Measurements from ENCODE around the gene SELPLG.
"Not testable (repeated sequence)": the region's sequence is repeated elsewhere in the genome, so short reads cannot be mapped to it uniquely, and the experiment has no call there.

SELPLG gene

DNA sequence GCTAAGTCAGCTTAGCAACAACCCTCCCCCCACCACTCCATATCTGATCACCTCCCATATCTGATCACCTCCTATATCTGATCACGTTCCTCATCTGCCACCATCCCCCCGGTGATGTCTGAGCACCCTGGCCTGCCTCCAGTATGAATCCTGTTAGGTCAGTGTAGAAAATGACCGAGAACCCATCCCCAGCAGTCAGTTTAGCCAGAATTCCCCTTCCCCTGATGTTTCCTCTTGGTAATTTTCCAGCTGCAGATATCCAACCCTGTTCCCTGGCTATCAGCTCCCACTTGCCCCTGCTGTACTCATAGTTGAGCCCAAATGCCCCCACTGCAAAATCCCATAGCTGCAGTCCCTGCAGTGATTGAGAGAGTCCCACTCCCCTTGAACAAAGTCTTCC is 12.5 kb downstream of the SELPLG start:
- H3K27me3 ChIP-seq (ENCODE audit: insufficient read depth, low read length, poor library complexity) = no peaks in the 10 kb centered on the region
- no peak overlapping the region for H3K27ac ChIP-seq (ENCODE audit: low read length)
- no peak overlapping the region for H3K4me2 ChIP-seq (ENCODE audit: insufficient read depth, low read length)
- DNase-seq = no peak
- no peak for ATAC-seq (ENCODE audit: insufficient read depth, low read depth)
- H3K4me3 ChIP-seq (ENCODE audit: low read depth in 1 of 2, low read length in 2 of 2) = no peak overlapping the region
- TF ChIP-seq EZH2 (IDR thresholded peaks at IDR 0.05; ENCODE audit: borderline replicate concordance, low read depth, low read length, severe bottlenecking) = no peak
- TF ChIP-seq, protein P1, sequence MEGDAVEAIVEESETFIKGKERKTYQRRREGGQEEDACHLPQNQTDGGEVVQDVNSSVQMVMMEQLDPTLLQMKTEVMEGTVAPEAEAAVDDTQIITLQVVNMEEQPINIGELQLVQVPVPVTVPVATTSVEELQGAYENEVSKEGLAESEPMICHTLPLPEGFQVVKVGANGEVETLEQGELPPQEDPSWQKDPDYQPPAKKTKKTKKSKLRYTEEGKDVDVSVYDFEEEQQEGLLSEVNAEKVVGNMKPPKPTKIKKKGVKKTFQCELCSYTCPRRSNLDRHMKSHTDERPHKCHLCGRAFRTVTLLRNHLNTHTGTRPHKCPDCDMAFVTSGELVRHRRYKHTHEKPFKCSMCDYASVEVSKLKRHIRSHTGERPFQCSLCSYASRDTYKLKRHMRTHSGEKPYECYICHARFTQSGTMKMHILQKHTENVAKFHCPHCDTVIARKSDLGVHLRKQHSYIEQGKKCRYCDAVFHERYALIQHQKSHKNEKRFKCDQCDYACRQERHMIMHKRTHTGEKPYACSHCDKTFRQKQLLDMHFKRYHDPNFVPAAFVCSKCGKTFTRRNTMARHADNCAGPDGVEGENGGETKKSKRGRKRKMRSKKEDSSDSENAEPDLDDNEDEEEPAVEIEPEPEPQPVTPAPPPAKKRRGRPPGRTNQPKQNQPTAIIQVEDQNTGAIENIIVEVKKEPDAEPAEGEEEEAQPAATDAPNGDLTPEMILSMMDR (IDR thresholded peaks at IDR 0.05; ENCODE audit: borderline replicate concordance, extremely low read depth, low read length, poor library complexity, severe bottlenecking) = no peak
- H2AFZ ChIP-seq (ENCODE audit: low read depth, low read length) = no peak overlapping the region
- peaks cover 24% of the 10 kb centered on the region for H3K4me1 ChIP-seq (ENCODE audit: insufficient read depth, low read length)
- H3K9ac ChIP-seq (ENCODE audit: low read depth, low read length) = no peak overlapping the region
- H3K36me3 ChIP-seq (ENCODE audit: insufficient read depth, low read length) = peaks cover 34% of the 10 kb centered on the region
- H4K20me1 ChIP-seq (ENCODE audit: insufficient read depth, low read length) = peaks cover 5% of the 10 kb centered on the region
- peaks cover 26% of the 10 kb centered on the region for H3K79me2 ChIP-seq (ENCODE audit: insufficient read depth, low read length)
- H3K9me3 ChIP-seq (ENCODE audit: insufficient read depth, low read length, severe bottlenecking) = no peaks in the 10 kb centered on the region

DNA sequence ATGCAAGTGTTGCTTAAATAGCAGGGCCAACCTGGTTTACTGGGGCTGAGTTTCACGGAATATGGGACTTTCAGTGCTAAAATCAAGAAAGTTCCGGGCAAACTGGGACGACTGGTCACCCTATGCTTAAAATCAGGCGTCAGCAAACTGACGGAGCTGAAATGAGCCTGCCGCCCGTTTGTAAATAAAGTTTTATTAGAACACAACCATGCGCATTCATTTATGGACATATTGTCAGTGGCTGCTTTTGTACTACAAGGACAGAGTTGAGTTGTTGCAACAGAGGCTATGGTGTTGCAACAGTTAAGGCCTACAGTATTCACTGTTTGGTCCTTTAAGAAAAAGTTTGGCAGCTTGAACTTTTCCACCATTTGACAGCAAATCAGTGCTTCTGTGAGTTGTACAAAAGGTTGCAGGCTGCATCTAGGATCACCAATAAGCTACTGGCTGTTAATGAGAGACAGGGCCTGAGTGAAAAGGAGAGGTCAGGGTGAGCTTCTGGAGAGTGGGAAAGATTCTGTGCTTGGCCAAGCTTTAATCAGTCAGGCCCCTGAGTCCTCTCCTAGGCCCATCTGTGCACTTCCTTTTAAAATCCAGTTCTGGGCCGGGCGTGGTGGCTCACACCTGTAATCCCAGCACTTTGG is 13.3 kb downstream of the SELPLG start:
- TF ChIP-seq, protein P1 (IDR thresholded peaks at IDR 0.05; ENCODE audit: borderline replicate concordance, extremely low read depth, low read length, poor library complexity, severe bottlenecking) = no peak
- TF ChIP-seq EZH2 (IDR thresholded peaks at IDR 0.05; ENCODE audit: borderline replicate concordance, low read depth, low read length, severe bottlenecking) = no peak
- Histone ChIP-seq H3K9ac (ENCODE audit: low read depth, low read length) (no peak overlapping the region), H3K4me1 (ENCODE audit: insufficient read depth, low read length) (peaks cover 24% of the 10 kb centered on the region), H3K4me3 (ENCODE audit: low read depth in 1 of 2, low read length in 2 of 2) (no peak overlapping the region), H3K4me2 (ENCODE audit: insufficient read depth, low read length) (no peak overlapping the region), H3K79me2 (ENCODE audit: insufficient read depth, low read length) (peaks cover 20% of the 10 kb centered on the region), H3K36me3 (ENCODE audit: insufficient read depth, low read length) (peaks cover 34% of the 10 kb centered on the region), H4K20me1 (ENCODE audit: insufficient read depth, low read length) (peaks cover 5% of the 10 kb centered on the region), H2AFZ (ENCODE audit: low read depth, low read length) (no peak overlapping the region), H3K27me3 (ENCODE audit: insufficient read depth, low read length, poor library complexity) (no peaks in the 10 kb centered on the region), H3K27ac (ENCODE audit: low read length) (no peak overlapping the region), H3K9me3 (ENCODE audit: insufficient read depth, low read length, severe bottlenecking) (peaks cover 4% of the 10 kb centered on the region)
- no peak for DNase-seq
- no peak for ATAC-seq (ENCODE audit: insufficient read depth, low read depth)

DNA sequence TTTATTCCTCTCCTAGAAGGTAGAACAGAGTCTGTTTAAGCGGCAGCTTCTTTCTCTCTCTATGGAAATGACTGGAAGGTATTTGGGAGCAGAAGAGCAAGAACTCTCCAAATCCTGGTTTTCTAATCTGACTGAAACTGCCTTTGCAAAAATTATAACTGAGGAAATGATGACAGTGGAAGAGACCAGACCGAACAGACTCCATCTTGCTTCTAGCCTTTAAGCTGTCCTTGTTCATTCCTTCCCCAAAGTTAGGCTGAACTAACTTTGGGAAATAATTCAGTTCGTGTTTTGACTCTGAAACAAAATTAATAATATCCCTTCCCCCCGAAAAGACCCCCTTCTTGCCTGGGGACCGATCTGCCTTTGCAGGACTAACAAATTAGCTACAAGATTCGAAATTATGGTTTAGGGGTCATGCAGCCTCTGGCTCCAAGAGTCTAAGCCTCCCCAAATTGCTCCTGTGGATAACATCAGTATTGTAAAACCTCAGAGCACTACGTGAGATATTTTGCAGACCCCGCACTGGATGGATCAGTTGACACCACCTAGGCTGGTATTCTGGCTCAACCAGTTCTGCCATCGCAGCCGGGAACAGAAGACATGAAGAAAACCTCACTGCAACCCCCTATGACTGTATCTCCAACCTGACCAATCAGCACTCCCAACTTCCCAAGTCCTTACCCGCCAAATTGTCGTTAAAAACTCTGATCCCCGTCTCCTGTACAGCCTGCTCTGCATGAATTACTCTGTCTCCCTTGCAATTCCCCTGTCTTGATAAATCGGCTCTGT is 14.1 kb downstream of the SELPLG start:
- H3K9ac ChIP-seq (ENCODE audit: low read depth, low read length) = no peak overlapping the region
- H3K27ac ChIP-seq (ENCODE audit: low read length) = no peak overlapping the region
- DNase-seq (no peak), ATAC-seq (ENCODE audit: insufficient read depth, low read depth) (no peak)
- H3K4me3 ChIP-seq (ENCODE audit: low read depth in 1 of 2, low read length in 2 of 2) = no peak overlapping the region
- H3K36me3 ChIP-seq (ENCODE audit: insufficient read depth, low read length) = peaks cover 30% of the 10 kb centered on the region
- H2AFZ ChIP-seq (ENCODE audit: low read depth, low read length) = no peak overlapping the region
- H3K27me3 ChIP-seq (ENCODE audit: insufficient read depth, low read length, poor library complexity) = no peaks in the 10 kb centered on the region
- H3K4me2 ChIP-seq (ENCODE audit: insufficient read depth, low read length) = no peak overlapping the region
- H3K4me1 ChIP-seq (ENCODE audit: insufficient read depth, low read length) = peaks cover 24% of the 10 kb centered on the region
- peaks cover 5% of the 10 kb centered on the region for H4K20me1 ChIP-seq (ENCODE audit: insufficient read depth, low read length)
- peaks cover 13% of the 10 kb centered on the region for H3K79me2 ChIP-seq (ENCODE audit: insufficient read depth, low read length)
- TF ChIP-seq EZH2 (IDR thresholded peaks at IDR 0.05; ENCODE audit: borderline replicate concordance, low read depth, low read length, severe bottlenecking) = no peak
- TF ChIP-seq, protein P1 (IDR thresholded peaks at IDR 0.05; ENCODE audit: borderline replicate concordance, extremely low read depth, low read length, poor library complexity, severe bottlenecking) = no peak
- peaks cover 4% of the 10 kb centered on the region for H3K9me3 ChIP-seq (ENCODE audit: insufficient read depth, low read length, severe bottlenecking)

DNA sequence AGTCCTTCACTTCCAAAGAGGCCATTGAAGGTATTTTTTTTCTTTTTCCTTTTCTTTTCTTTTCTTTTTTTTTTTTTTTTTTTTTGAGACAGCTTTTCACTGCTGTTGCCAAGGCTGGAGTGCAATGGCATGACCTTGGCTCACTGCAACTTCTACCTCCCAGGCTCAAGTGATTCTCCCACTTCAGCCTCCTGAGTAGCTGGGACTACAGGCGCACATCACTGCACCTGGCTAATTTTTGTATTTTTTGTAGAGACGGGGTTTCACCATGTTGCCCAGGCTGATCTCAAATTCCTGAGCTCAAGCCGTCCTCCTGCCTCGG is 14.8 kb downstream of the SELPLG start:
- not testable (repeated sequence) for H3K4me3 ChIP-seq (ENCODE audit: low read depth in 1 of 2, low read length in 2 of 2); H3K9ac ChIP-seq (ENCODE audit: low read depth, low read length); H3K27ac ChIP-seq (ENCODE audit: low read length); H3K27me3 ChIP-seq (ENCODE audit: insufficient read depth, low read length, poor library complexity); H4K20me1 ChIP-seq (ENCODE audit: insufficient read depth, low read length); H3K9me3 ChIP-seq (ENCODE audit: insufficient read depth, low read length, severe bottlenecking); H3K4me2 ChIP-seq (ENCODE audit: insufficient read depth, low read length); DNase-seq; ATAC-seq (ENCODE audit: insufficient read depth, low read depth); H3K79me2 ChIP-seq (ENCODE audit: insufficient read depth, low read length); H2AFZ ChIP-seq (ENCODE audit: low read depth, low read length)
- H3K4me1 ChIP-seq (ENCODE audit: insufficient read depth, low read length) = peaks cover 24% of the 10 kb centered on the region
- peaks cover 25% of the 10 kb centered on the region for H3K36me3 ChIP-seq (ENCODE audit: insufficient read depth, low read length)
